ENCODE measurements around the gene CA14.

DNA sequence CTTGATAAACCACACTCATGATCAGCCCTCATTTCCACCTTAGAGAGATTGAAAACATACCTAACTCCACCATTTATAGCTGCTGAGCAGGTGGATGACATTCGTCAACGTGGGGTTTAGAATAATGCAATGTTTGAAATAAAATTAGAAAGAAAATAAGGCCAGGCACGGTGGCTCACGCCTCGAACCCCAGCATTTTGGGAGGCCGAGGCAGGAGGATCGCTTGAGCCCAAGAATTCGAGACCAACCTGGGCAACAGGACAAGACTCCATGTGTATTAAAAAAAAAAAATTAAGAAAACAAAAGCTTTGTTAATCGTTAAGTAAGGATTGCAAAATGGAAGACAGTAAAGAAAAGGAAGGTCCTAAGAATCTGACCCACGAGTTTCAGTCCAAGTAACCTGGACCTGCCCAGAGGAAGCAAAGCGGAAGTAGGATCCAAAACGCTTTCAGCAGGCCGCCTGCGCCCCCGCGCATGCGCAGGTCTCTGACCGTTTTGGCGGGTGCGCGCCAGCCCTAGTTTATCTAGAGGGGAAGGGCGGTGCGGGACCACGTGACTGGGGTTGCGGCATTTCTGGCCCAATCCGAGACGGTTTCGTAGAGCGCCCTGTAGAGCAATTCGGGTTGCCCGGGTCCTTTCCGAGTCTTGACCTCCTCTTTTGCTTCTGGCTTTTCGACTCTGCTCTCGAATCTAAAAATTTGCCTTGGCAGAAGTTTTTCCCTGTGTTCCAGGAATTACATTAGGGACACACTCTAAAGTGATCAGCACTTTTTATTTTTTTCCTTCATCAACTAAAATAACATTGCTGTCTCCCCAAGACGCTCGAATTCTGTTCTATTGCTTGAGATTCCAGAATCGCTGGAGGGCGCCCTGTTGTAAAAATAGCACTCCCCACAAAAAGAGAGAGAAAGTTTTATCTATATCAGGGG lies 44.1 kb upstream of the CA14 start:
- TF ChIP-seq, protein P1, sequence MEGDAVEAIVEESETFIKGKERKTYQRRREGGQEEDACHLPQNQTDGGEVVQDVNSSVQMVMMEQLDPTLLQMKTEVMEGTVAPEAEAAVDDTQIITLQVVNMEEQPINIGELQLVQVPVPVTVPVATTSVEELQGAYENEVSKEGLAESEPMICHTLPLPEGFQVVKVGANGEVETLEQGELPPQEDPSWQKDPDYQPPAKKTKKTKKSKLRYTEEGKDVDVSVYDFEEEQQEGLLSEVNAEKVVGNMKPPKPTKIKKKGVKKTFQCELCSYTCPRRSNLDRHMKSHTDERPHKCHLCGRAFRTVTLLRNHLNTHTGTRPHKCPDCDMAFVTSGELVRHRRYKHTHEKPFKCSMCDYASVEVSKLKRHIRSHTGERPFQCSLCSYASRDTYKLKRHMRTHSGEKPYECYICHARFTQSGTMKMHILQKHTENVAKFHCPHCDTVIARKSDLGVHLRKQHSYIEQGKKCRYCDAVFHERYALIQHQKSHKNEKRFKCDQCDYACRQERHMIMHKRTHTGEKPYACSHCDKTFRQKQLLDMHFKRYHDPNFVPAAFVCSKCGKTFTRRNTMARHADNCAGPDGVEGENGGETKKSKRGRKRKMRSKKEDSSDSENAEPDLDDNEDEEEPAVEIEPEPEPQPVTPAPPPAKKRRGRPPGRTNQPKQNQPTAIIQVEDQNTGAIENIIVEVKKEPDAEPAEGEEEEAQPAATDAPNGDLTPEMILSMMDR (IDR thresholded peaks at IDR 0.05) = peak in 1 of 3 experiments; percentile 10
- TF ChIP-seq POLR2AphosphoS5 (IDR thresholded peaks at IDR 0.05; ENCODE audit: insufficient read depth in 1 of 2, low read depth in 1 of 2) (peak; percentile 80 to 90), POLR2A (IDR thresholded peaks at IDR 0.05) (peak in 1 of 2 donors; percentile 25)

Data from vagina (tissue), 2 donors.